ENCODE results near the gene TMEM250.

TMEM250 gene

GRCh38 chr9:136086951-136087740 is 31.5 kb downstream of the TMEM250 start:
- TF ChIP-seq POU2F2 (IDR thresholded peaks at IDR 0.05; ENCODE audit: low read depth, low read length) (no peak), SPI1 (IDR thresholded peaks at IDR 0.05; ENCODE audit: low read depth, low read length) (no peak), POLR2AphosphoS5 (IDR thresholded peaks at IDR 0.05; ENCODE audit: low read depth, low read length) (no peak), POLR2A (IDR thresholded peaks at IDR 0.05; ENCODE audit: low read depth, low read length) (no peak), TAF1 (IDR thresholded peaks at IDR 0.05; ENCODE audit: low read depth, low read length) (no peak), PAX5 (IDR thresholded peaks at IDR 0.05; ENCODE audit: insufficient read depth, low read length, severe bottlenecking) (no peak)
- FAIRE-seq (no peak), DNase-seq (ENCODE audit: insufficient read length, low spot score) (no peak)

GRCh38 chr9:136086213-136086881 is 32.3 kb downstream of the TMEM250 start:
- no peak for FAIRE-seq
- TF ChIP-seq TAF1 (IDR thresholded peaks at IDR 0.05; ENCODE audit: low read depth, low read length) (no peak), SPI1 (IDR thresholded peaks at IDR 0.05; ENCODE audit: low read depth, low read length) (no peak), POU2F2 (IDR thresholded peaks at IDR 0.05; ENCODE audit: low read depth, low read length) (no peak), POLR2AphosphoS5 (IDR thresholded peaks at IDR 0.05; ENCODE audit: low read depth, low read length) (no peak), PAX5 (IDR thresholded peaks at IDR 0.05; ENCODE audit: insufficient read depth, low read length, severe bottlenecking) (no peak), POLR2A (IDR thresholded peaks at IDR 0.05; ENCODE audit: low read depth, low read length) (no peak)
- DNase-seq (ENCODE audit: insufficient read length, low spot score): no peak

- TF ChIP-seq POU2F2 (IDR thresholded peaks at IDR 0.05; ENCODE audit: low read depth, low read length): no peak
- no peak for TF ChIP-seq PAX5 (IDR thresholded peaks at IDR 0.05; ENCODE audit: insufficient read depth, low read length, severe bottlenecking)
- no peak for TF ChIP-seq SPI1 (IDR thresholded peaks at IDR 0.05; ENCODE audit: low read depth, low read length)
- TF ChIP-seq TAF1 (IDR thresholded peaks at IDR 0.05; ENCODE audit: low read depth, low read length): no peak
- DNase-seq (ENCODE audit: insufficient read length, low spot score) (no peak), FAIRE-seq (no peak)
Observed at GRCh38 chr9:136085815-136086212, 32.9 kb downstream of the TMEM250 start.

- DNase-seq (ENCODE audit: insufficient read length, low spot score) (no peak), FAIRE-seq (no peak)
- TF ChIP-seq TAF1 (IDR thresholded peaks at IDR 0.05; ENCODE audit: low read depth, low read length) (no peak), POU2F2 (IDR thresholded peaks at IDR 0.05; ENCODE audit: low read depth, low read length) (no peak), PAX5 (IDR thresholded peaks at IDR 0.05; ENCODE audit: insufficient read depth, low read length, severe bottlenecking) (no peak), SPI1 (IDR thresholded peaks at IDR 0.05; ENCODE audit: low read depth, low read length) (no peak), POLR2A (IDR thresholded peaks at IDR 0.05; ENCODE audit: low read depth, low read length) (no peak), POLR2AphosphoS5 (IDR thresholded peaks at IDR 0.05; ENCODE audit: low read depth, low read length) (no peak)
Observed at GRCh38 chr9:136084063-136084944, 34.4 kb downstream of the TMEM250 start.

- FAIRE-seq (no peak), DNase-seq (ENCODE audit: insufficient read length, low spot score) (no peak)
- TF ChIP-seq TAF1 (IDR thresholded peaks at IDR 0.05; ENCODE audit: low read depth, low read length) (no peak), POLR2AphosphoS5 (IDR thresholded peaks at IDR 0.05; ENCODE audit: low read depth, low read length) (no peak), POLR2A (IDR thresholded peaks at IDR 0.05; ENCODE audit: low read depth, low read length) (no peak), POU2F2 (IDR thresholded peaks at IDR 0.05; ENCODE audit: low read depth, low read length) (no peak), SPI1 (IDR thresholded peaks at IDR 0.05; ENCODE audit: low read depth, low read length) (no peak), PAX5 (IDR thresholded peaks at IDR 0.05; ENCODE audit: insufficient read depth, low read length, severe bottlenecking) (no peak)
Observed at GRCh38 chr9:136083558-136084062, 35.1 kb downstream of the TMEM250 start.

- no peak for FAIRE-seq
- TF ChIP-seq POU2F2 (IDR thresholded peaks at IDR 0.05; ENCODE audit: low read depth, low read length) (no peak), PAX5 (IDR thresholded peaks at IDR 0.05; ENCODE audit: insufficient read depth, low read length, severe bottlenecking) (no peak), TAF1 (IDR thresholded peaks at IDR 0.05; ENCODE audit: low read depth, low read length) (no peak), POLR2AphosphoS5 (IDR thresholded peaks at IDR 0.05; ENCODE audit: low read depth, low read length) (no peak), POLR2A (IDR thresholded peaks at IDR 0.05; ENCODE audit: low read depth, low read length) (no peak), SPI1 (IDR thresholded peaks at IDR 0.05; ENCODE audit: low read depth, low read length) (no peak)
- DNase-seq (ENCODE audit: insufficient read length, low spot score): no peak
Observed at GRCh38 chr9:136082496-136083361, 35.9 kb downstream of the TMEM250 start.

- no peak for DNase-seq (ENCODE audit: insufficient read length, low spot score)
- no peak for TF ChIP-seq POU2F2 (IDR thresholded peaks at IDR 0.05; ENCODE audit: low read depth, low read length)
- no peak for TF ChIP-seq POLR2AphosphoS5 (IDR thresholded peaks at IDR 0.05; ENCODE audit: low read depth, low read length)
- TF ChIP-seq SPI1 (IDR thresholded peaks at IDR 0.05; ENCODE audit: low read depth, low read length): no peak
- TF ChIP-seq TAF1 (IDR thresholded peaks at IDR 0.05; ENCODE audit: low read depth, low read length): no peak
- no peak for TF ChIP-seq PAX5 (IDR thresholded peaks at IDR 0.05; ENCODE audit: insufficient read depth, low read length, severe bottlenecking)
- no peak for TF ChIP-seq POLR2A (IDR thresholded peaks at IDR 0.05; ENCODE audit: low read depth, low read length)
- FAIRE-seq: no peak
Observed at GRCh38 chr9:136081826-136082495, 36.7 kb downstream of the TMEM250 start.
